Glomerular visceral epithelial cell (primary cell): Measurements from ENCODE around the gene OR6C65.
"Not testable (repeated sequence)": the region's sequence is repeated elsewhere in the genome, so short reads cannot be mapped to it uniquely, and the experiment has no call there.

ENCODE experiments used
- DNase-seq: peaks from one replicate; pipeline ENCODE4 v3.0.0-alpha.2; 2016; ENCODE audit errors: extremely low spot score

Gene OR6C65

GRCh38 chr12:55400229-55400628 is at the start of gene OR6C65:
OR6C65 (plus strand) TSS chr12:55400529; CDS start chr12:55400529, 0 bp downstream.
- DNase-seq = no peak

- not testable (repeated sequence) for DNase-seq
Measured at GRCh38 chr12:55355338-55355737, 45.0 kb upstream of the OR6C65 start.

- DNase-seq = no peak
Measured at GRCh38 chr12:55362675-55363074, 37.7 kb upstream of the OR6C65 start, which contains the start of gene OR6C75. OR6C75 (plus strand) TSS chr12:55362975; CDS start chr12:55365111, 2,136 bp downstream.

GRCh38 chr12:55365086-55365485 is 35.2 kb upstream of the OR6C65 start:
- no peak for DNase-seq

- DNase-seq = no peak
Measured at GRCh38 chr12:55372521-55372920, 27.8 kb upstream of the OR6C65 start.

- DNase-seq = no peak
Measured at GRCh38 chr12:55385891-55386290, 14.4 kb upstream of the OR6C65 start.

GRCh38 chr12:55392032-55392795 is 8.1 kb upstream of the OR6C65 start:
- no peak for DNase-seq

GRCh38 chr12:55396326-55396725 is 4.0 kb upstream of the OR6C65 start:
- no peak for DNase-seq

- no peak for DNase-seq
Measured at GRCh38 chr12:55407866-55408265, 7.5 kb downstream of the OR6C65 start.

- not testable (repeated sequence) for DNase-seq
Measured at GRCh38 chr12:55409133-55409532, 8.8 kb downstream of the OR6C65 start.

- not testable (repeated sequence) for DNase-seq
Measured at GRCh38 chr12:55412138-55412537, 11.8 kb downstream of the OR6C65 start.

GRCh38 chr12:55413498-55414388 is 13.4 kb downstream of the OR6C65 start:
- DNase-seq = not testable (repeated sequence)

- not testable (repeated sequence) for DNase-seq
Measured at GRCh38 chr12:55414396-55414823, 14.1 kb downstream of the OR6C65 start.

- DNase-seq = not testable (repeated sequence)
Measured at GRCh38 chr12:55414889-55415288, 14.6 kb downstream of the OR6C65 start.

GRCh38 chr12:55416961-55417360 is 16.6 kb downstream of the OR6C65 start:
- DNase-seq = no peak

GRCh38 chr12:55420307-55420962 is 20.1 kb downstream of the OR6C65 start:
- DNase-seq = no peak

GRCh38 chr12:55425954-55426353 is 25.6 kb downstream of the OR6C65 start, which contains the start of gene OR6C76:
OR6C76 (plus strand) TSS chr12:55426254; CDS start chr12:55426254, 0 bp downstream.
- DNase-seq = no peak

GRCh38 chr12:55428331-55429243 is 28.3 kb downstream of the OR6C65 start:
- DNase-seq = no peak

GRCh38 chr12:55441233-55441632 is 40.9 kb downstream of the OR6C65 start:
- DNase-seq = not testable (repeated sequence)

GRCh38 chr12:55443776-55444175 is 43.4 kb downstream of the OR6C65 start, which contains the start of gene OR6C2:
OR6C2 (plus strand) TSS chr12:55444076; CDS start chr12:55452214, 8,138 bp downstream.
- no peak for DNase-seq

GRCh38 chr12:55445357-55445756 is 45.0 kb downstream of the OR6C65 start:
- DNase-seq = no peak
